CD4-positive, alpha-beta T cell treated with Interleukin-17A for 4 hours (primary cell): ENCODE data around the gene BBS10.
"Not testable (repeated sequence)": the region's sequence is repeated elsewhere in the genome, so short reads cannot be mapped to it uniquely, and the experiment has no call there.

Experiments
- DNase-seq: peaks from one replicate; pipeline ENCODE4 v3.0.0-alpha.2; 2020; ENCODE audit warnings: mixed read lengths

Gene BBS10

GRCh38 chr12:76329159-76329558 is 19.1 kb downstream of the BBS10 start:
- no peak for DNase-seq

GRCh38 chr12:76319595-76320319 is 28.5 kb downstream of the BBS10 start:
- not testable (repeated sequence) for DNase-seq

GRCh38 chr12:76318773-76319594 is 29.2 kb downstream of the BBS10 start:
- no peak for DNase-seq

GRCh38 chr12:76317976-76318375 is 30.2 kb downstream of the BBS10 start:
- DNase-seq = no peak

GRCh38 chr12:76316468-76316867 is 31.7 kb downstream of the BBS10 start:
- no peak for DNase-seq

- no peak for DNase-seq
Measured at GRCh38 chr12:76313299-76313698, 34.9 kb downstream of the BBS10 start.

- DNase-seq = no peak
Measured at GRCh38 chr12:76312315-76312714, 35.9 kb downstream of the BBS10 start.

GRCh38 chr12:76311796-76312195 is 36.4 kb downstream of the BBS10 start:
- no peak for DNase-seq

GRCh38 chr12:76310110-76310509 is 38.1 kb downstream of the BBS10 start:
- no peak for DNase-seq

- DNase-seq = no peak
Measured at GRCh38 chr12:76308866-76309265, 39.3 kb downstream of the BBS10 start.

GRCh38 chr12:76307083-76307482 is 41.1 kb downstream of the BBS10 start:
- DNase-seq = no peak

- DNase-seq = no peak
Measured at GRCh38 chr12:76303989-76304460, 44.2 kb downstream of the BBS10 start.

- DNase-seq = no peak
Measured at GRCh38 chr12:76303365-76303764, 44.9 kb downstream of the BBS10 start.

GRCh38 chr12:76300297-76300665 is 47.9 kb downstream of the BBS10 start:
- DNase-seq = no peak

- no peak for DNase-seq
Measured at GRCh38 chr12:76299536-76300296, 48.5 kb downstream of the BBS10 start.
